Small intestine (tissue), 7 donors: ENCODE data around the gene NPDC1. TPM values are rescaled to one million over a fixed set of nuclear protein-coding genes. Genes with fewer than 3 reads are reported as not detected.
A peak's percentile ranks its signal among the peaks of the same experiment; 100 is the strongest.

Experiments
- DNase-seq, 2 donors: peaks; one replicate each; pipeline versions ENCODE4 v3.0.0 to v3.0.0-alpha.2; 2013
- FAIRE-seq: peaks from 2 replicates; lab custom pipeline; 2012; peaks lifted over from hg19 to GRCh38; lab: Jason Lieb, UNC
- H3K27ac ChIP-seq, 3 donors: one replicate each; pipeline ENCODE4 v1.5.1; 2013; ENCODE audit warnings: low read length in 2 of 3, mild to moderate bottlenecking in 2 of 3, control low read depth in 1 of 3, inconsistent platforms in 1 of 3, low read depth in 1 of 3, moderate library complexity in 1 of 3
- H3K27me3 ChIP-seq, 3 donors: one replicate each; pipeline ENCODE4 v1.6.1; 2013; ENCODE audit warnings: low read length in 3 of 3, inconsistent platforms in 1 of 3; ENCODE audit not compliant: control insufficient read depth in 3 of 3, insufficient read depth in 3 of 3
- H3K36me3 ChIP-seq, 3 donors: one replicate each; pipeline ENCODE4 v1.6.1; 2013; ENCODE audit warnings: low read length in 3 of 3, inconsistent platforms in 1 of 3, low read depth in 1 of 3, mild to moderate bottlenecking in 1 of 3, moderate library complexity in 1 of 3; ENCODE audit not compliant: control insufficient read depth in 3 of 3, insufficient read depth in 2 of 3
- H3K4me1 ChIP-seq, 3 donors: one replicate each; pipeline ENCODE4 v1.6.1; 2013; ENCODE audit warnings: low read length in 2 of 3, inconsistent platforms in 1 of 3, low read depth in 1 of 3, mild to moderate bottlenecking in 1 of 3, moderate library complexity in 1 of 3; ENCODE audit not compliant: control insufficient read depth in 3 of 3, insufficient read depth in 2 of 3
- H3K4me3 ChIP-seq, 3 donors: one replicate each; pipeline ENCODE4 v1.5.1; 2013; ENCODE audit warnings: low read length in 3 of 3, control low read depth in 1 of 3, inconsistent platforms in 1 of 3, low read depth in 1 of 3, mild to moderate bottlenecking in 1 of 3, moderate library complexity in 1 of 3
- H3K9me3 ChIP-seq, 2 donors: one replicate each; pipeline ENCODE4 v1.6.1; 2013; ENCODE audit warnings: low read depth in 1 of 2, low read length in 1 of 2; ENCODE audit not compliant: control insufficient read depth in 2 of 2, insufficient read depth in 1 of 2
- WGBS, 3 donors: extraction: QIAGEN DNeasy Blood & Tissue Kit; methylation state at CpG; one replicate each; pipeline ENCODE4 v1.1.7; 2013; 5-methylcytosine and 5-hydroxymethylcytosine counted together
- polyA plus RNA-seq, 4 donors: library from polyadenylated mRNA; stranded (reverse) in 3 of 4; unstranded in 1 of 4; fragments of 200-250 nt in 3 of 4; fragments of 120-200 nt in 1 of 4; gene quantifications; one replicate each; pipeline versions ENCODE4 v1.2.1 to v1.2.3, GENCODE V29; 2013
- donor health status: healthy with polysubstance abuse.
- donor health status: control.
- donor health status: control.
- donor health status: Bipolar disorder and iron deficiency.
- donor health status: healthy.

NPDC1 gene
- polyA plus RNA-seq, 4 donors = 18.3 to 84.6 (median 33.7) TPM

- no peak overlapping the region for H3K27ac ChIP-seq
- 82 to 88% (median 83%) methylated on average over 15 of the region's 15 CpGs for WGBS, 3 donors
- no peak overlapping the region for H3K4me3 ChIP-seq
- peaks cover 0 to 26% (median 0%) of the 10 kb centered on the region in 3 donors for H3K36me3 ChIP-seq
- H3K27me3 ChIP-seq = peaks cover 0 to 4% (median 0%) of the 10 kb centered on the region in 3 donors
- no peak for FAIRE-seq
- peaks cover 0 to 39% (median 4%) of the 10 kb centered on the region in 3 donors for H3K4me1 ChIP-seq
- no peak for DNase-seq
- no peaks in the 10 kb centered on the region for H3K9me3 ChIP-seq
Measured at GRCh38 chr9:137023583-137023991, 22.4 kb downstream of the NPDC1 start.

- Histone ChIP-seq H3K27me3 (peaks cover 0 to 4% (median 0%) of the 10 kb centered on the region in 3 donors), H3K9me3 (no peaks in the 10 kb centered on the region), H3K27ac (no peak overlapping the region), H3K4me3 (no peak overlapping the region), H3K36me3 (peaks cover 0 to 26% (median 0%) of the 10 kb centered on the region in 3 donors), H3K4me1 (peaks cover 0 to 35% (median 4%) of the 10 kb centered on the region in 3 donors)
- DNase-seq = no peak
- no peak for FAIRE-seq
- 43 to 67% (median 59%) methylated on average over 6 to 7 of the region's 7 CpGs for WGBS, 3 donors
Measured at GRCh38 chr9:137023157-137023556, 22.8 kb downstream of the NPDC1 start.

DNA sequence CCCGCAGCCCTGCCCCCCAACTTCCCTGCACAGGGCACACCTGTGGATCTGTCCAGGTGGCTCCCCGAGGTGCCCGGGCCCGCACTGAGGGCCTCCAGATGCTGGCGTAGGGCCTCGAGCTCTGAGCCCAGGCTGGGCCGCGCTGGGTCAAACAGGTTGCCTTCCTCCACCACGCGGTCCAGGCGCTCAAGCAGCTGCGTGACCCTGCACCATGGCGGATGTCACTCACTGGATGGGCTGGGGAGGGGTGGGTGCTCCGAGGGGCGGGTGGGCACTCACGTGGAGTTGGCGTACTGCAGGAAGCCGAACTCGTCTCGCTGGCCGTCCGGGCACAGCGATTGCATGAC, 23.3 kb downstream of the NPDC1 start:
- DNase-seq = no peak
- peaks cover 0 to 35% (median 4%) of the 10 kb centered on the region in 3 donors for H3K4me1 ChIP-seq
- no peak overlapping the region for H3K4me3 ChIP-seq
- H3K9me3 ChIP-seq = no peaks in the 10 kb centered on the region
- peaks cover 0 to 31% (median 2%) of the 10 kb centered on the region in 3 donors for H3K36me3 ChIP-seq
- FAIRE-seq = no peak
- peak overlapping the region in 2 of 3 donors; percentile 80 to 89 for H3K27ac ChIP-seq
- H3K27me3 ChIP-seq = peaks cover 0 to 4% (median 0%) of the 10 kb centered on the region in 3 donors
- WGBS, 3 donors = 49 to 84% (median 55%) methylated on average over 15 to 23 of the region's 23 CpGs

- peak; percentile 95 to 97 for DNase-seq
- WGBS, 3 donors = 10 to 43% (median 37%) methylated on average over 23 to 30 of the region's 30 CpGs
Measured at GRCh38 chr9:137021979-137022661, 23.9 kb downstream of the NPDC1 start.

GRCh38 chr9:137021568-137021978, 24.4 kb downstream of the NPDC1 start:
- 17 to 66% (median 54%) methylated on average over 6 of the region's 6 CpGs for WGBS, 3 donors
- Histone ChIP-seq H3K9me3 (no peaks in the 10 kb centered on the region), H3K4me1 (peaks cover 0 to 26% (median 4%) of the 10 kb centered on the region in 3 donors), H3K36me3 (peaks cover 0 to 42% (median 3%) of the 10 kb centered on the region in 3 donors), H3K4me3 (no peak overlapping the region), H3K27ac (no peak overlapping the region), H3K27me3 (no peaks in the 10 kb centered on the region)
- DNase-seq (peak in 1 of 2 donors; percentile 54), FAIRE-seq (no peak)

More at GRCh38 chr9:137021979-137022661, 23.9 kb downstream of the NPDC1 start:
- H3K4me1 ChIP-seq = peaks cover 0 to 30% (median 4%) of the 10 kb centered on the region in 3 donors
- peaks cover 0 to under 1% (median 0%) of the 10 kb centered on the region in 3 donors for H3K27me3 ChIP-seq
- no peaks in the 10 kb centered on the region for H3K9me3 ChIP-seq
- no peak for FAIRE-seq
- peaks cover 0 to 36% (median 3%) of the 10 kb centered on the region in 3 donors for H3K36me3 ChIP-seq
- no peak overlapping the region for H3K4me3 ChIP-seq
- H3K27ac ChIP-seq = peak overlapping the region in 2 of 3 donors; percentile 80 to 89

GRCh38 chr9:137020771-137021567, 25.0 kb downstream of the NPDC1 start:
- no peak for FAIRE-seq
- Histone ChIP-seq H3K36me3 (peaks cover 0 to 48% (median 3%) of the 10 kb centered on the region in 3 donors), H3K4me1 (peaks cover 0 to 24% (median 4%) of the 10 kb centered on the region in 3 donors), H3K27ac (no peak overlapping the region), H3K27me3 (no peaks in the 10 kb centered on the region), H3K4me3 (no peak overlapping the region), H3K9me3 (no peaks in the 10 kb centered on the region)
- 70 to 89% (median 86%) methylated on average over 29 to 32 of the region's 32 CpGs for WGBS, 3 donors
- no peak for DNase-seq

DNA sequence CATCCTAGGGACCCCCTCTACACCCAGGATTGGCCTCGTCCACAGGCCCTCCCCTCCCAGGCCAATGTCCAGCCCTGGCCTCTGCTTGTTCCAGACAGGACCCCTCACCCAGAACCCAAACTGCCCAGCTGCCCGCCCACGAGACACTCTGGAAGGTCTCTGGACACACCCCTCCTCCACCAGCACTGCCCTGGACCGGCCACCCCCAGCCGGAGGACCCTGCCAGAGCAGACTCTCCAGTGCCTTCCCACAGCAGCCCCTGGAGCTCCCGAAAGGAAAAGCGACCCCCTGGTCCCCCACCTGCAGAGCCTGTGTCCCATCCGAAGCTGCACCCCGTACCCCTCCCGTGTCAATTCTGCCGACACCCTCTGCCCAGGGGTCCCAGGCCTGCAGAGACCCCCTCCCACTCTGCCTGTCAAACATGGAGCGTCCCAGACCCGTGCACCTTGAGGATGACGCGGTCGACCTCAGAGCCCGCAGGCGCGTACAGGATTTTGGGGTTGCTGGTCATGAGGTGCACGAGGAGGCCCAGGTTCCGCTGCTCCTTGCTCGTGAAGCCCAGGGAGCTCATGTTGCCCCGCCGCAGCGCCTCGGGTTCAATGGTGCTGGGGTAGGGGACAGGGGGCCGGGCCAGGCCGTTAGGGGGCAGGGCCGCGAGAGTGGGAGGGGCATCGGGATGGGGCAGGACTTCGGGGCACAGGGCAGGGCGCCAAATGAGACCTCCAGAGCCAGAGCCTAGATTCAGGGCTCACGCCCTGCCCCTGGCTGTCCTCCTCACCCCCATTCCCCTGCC, 25.9 kb downstream of the NPDC1 start:
- H3K4me1 ChIP-seq = peaks cover 0 to 21% (median 4%) of the 10 kb centered on the region in 3 donors
- DNase-seq (no peak), FAIRE-seq (no peak)
- H3K4me3 ChIP-seq = no peak overlapping the region
- H3K9me3 ChIP-seq = peaks cover 0 to 4% of the 10 kb centered on the region in 2 donors
- H3K27ac ChIP-seq = no peak overlapping the region
- peaks cover 0 to 55% (median 3%) of the 10 kb centered on the region in 3 donors for H3K36me3 ChIP-seq
- WGBS, 3 donors = 90 to 94% (median 92%) methylated on average over 34 of the region's 34 CpGs
- H3K27me3 ChIP-seq = no peaks in the 10 kb centered on the region
